Neural cell (in vitro differentiated cells): Measurements from ENCODE around the gene BTBD17. TPM values are rescaled to one million over a fixed set of nuclear protein-coding genes. Genes with fewer than 3 reads are reported as not detected.

Source experiments
- H2AFZ ChIP-seq: fragments of 200-600, 300-800 bp; sonication (generic), shearing (Covaris generic); 2 replicates; pipeline ENCODE4 v1.6.0; 2014; ENCODE audit warnings: low read depth, mild to moderate bottlenecking, antibody characterized with exemption, low read length, moderate library complexity
- H3F3A ChIP-seq: fragments of 200-600 bp; shearing (Covaris generic); 2 replicates; pipeline ENCODE4 v1.6.1; 2016; ENCODE audit warnings: mild to moderate bottlenecking, moderate library complexity, mixed read lengths, antibody characterized with exemption, low read length; ENCODE audit not compliant: insufficient read depth, poor library complexity, severe bottlenecking
- H3K27ac ChIP-seq: fragments of 200-600, 300-800 bp; sonication (generic), shearing (Covaris generic); 2 replicates; pipeline ENCODE4 v1.5.1; 2014; ENCODE audit warnings: mild to moderate bottlenecking, low read length, moderate library complexity
- H3K27me3 ChIP-seq: fragments of 300-800, 200-600 bp; sonication (generic), shearing (Covaris generic); 2 replicates; pipeline ENCODE4 v1.6.0; 2014; ENCODE audit warnings: mild to moderate bottlenecking, low read depth, low read length, moderate library complexity; ENCODE audit not compliant: insufficient read depth
- H3K36me3 ChIP-seq: fragments of 300-800, 200-600 bp; sonication (generic), shearing (Covaris generic); 2 replicates; pipeline ENCODE4 v1.5.1; 2014; ENCODE audit warnings: mild to moderate bottlenecking, antibody characterized with exemption, low read length, moderate library complexity; ENCODE audit not compliant: insufficient read depth
- H3K4me2 ChIP-seq: fragments of 300-800, 200-600 bp; sonication (generic), shearing (Covaris generic); 2 replicates; pipeline ENCODE4 v1.6.0; 2014; ENCODE audit warnings: mild to moderate bottlenecking, low read length
- H3K4me3 ChIP-seq: fragments of 300-800, 200-600 bp; sonication (generic), shearing (Covaris generic); 2 replicates; pipeline ENCODE4 v1.5.1; 2014; ENCODE audit warnings: mild to moderate bottlenecking, low read length, moderate library complexity
- H3K79me2 ChIP-seq: fragments of 200-600 bp; shearing (Covaris generic); replicated peaks from 2 replicates; pipeline ENCODE4 v1.6.0; 2014; ENCODE audit warnings: mild to moderate bottlenecking, low read length, moderate library complexity; ENCODE audit not compliant: insufficient read depth
- H3K9ac ChIP-seq: fragments of 300-800, 200-600 bp; sonication (generic), shearing (Covaris generic); 2 replicates; pipeline ENCODE4 v1.6.1; 2016; ENCODE audit warnings: mild to moderate bottlenecking, low read length, mixed read lengths
- H3K9me2 ChIP-seq: fragments of 200-600 bp; shearing (Covaris generic); 2 replicates; pipeline ENCODE4 v1.6.1; 2016; ENCODE audit warnings: mild to moderate bottlenecking, low read length, mixed read lengths; ENCODE audit not compliant: insufficient read depth
- H3K9me3 ChIP-seq: fragments of 200-600, 300-800 bp; sonication (generic), shearing (Covaris generic); 2 replicates; pipeline ENCODE4 v1.6.1; 2016; ENCODE audit warnings: mild to moderate bottlenecking, mixed run types, low read length, moderate library complexity, mixed read lengths
- H4K20me1 ChIP-seq: fragments of 200-600 bp; shearing (Covaris generic); 2 replicates; pipeline ENCODE4 v1.6.1; 2016; ENCODE audit warnings: mild to moderate bottlenecking, mixed run types; ENCODE audit not compliant: insufficient read depth
- EP300 ChIP-seq: fragments of 450-650 bp; conservative IDR thresholded peaks from 2 replicates; pipeline ENCODE4 v1.6.1; 2014; ENCODE audit warnings: antibody characterized with exemption, mild to moderate bottlenecking, moderate library complexity; ENCODE audit not compliant: poor library complexity, severe bottlenecking
- EZH2 ChIP-seq: fragments of 200-600, 300-800 bp; shearing (Covaris generic), sonication (generic); IDR thresholded peaks from 2 replicates; pipeline ENCODE4 v1.6.1; 2014; ENCODE audit warnings: antibody characterized with exemption, low read length, borderline replicate concordance, mild to moderate bottlenecking; ENCODE audit not compliant: insufficient read depth, poor library complexity, severe bottlenecking
- MXI1 ChIP-seq: fragments of 450-650 bp; conservative IDR thresholded peaks from 2 replicates; pipeline ENCODE4 v1.6.1; 2014; ENCODE audit warnings: antibody characterized with exemption, mild to moderate bottlenecking; ENCODE audit not compliant: poor library complexity, severe bottlenecking
- POLR2AphosphoS5 ChIP-seq: IDR thresholded peaks from 2 replicates; pipeline ENCODE4 v1.6.1; 2012
- RAD21 ChIP-seq: fragments of 450-650 bp; conservative IDR thresholded peaks from 2 replicates; pipeline ENCODE4 v1.6.1; 2014; ENCODE audit warnings: antibody characterized with exemption, mild to moderate bottlenecking, moderate library complexity
- SMC3 ChIP-seq: fragments of 450-650 bp; conservative IDR thresholded peaks from 2 replicates; pipeline ENCODE4 v1.6.1; 2014; ENCODE audit warnings: antibody characterized with exemption, mild to moderate bottlenecking, moderate library complexity; ENCODE audit not compliant: poor library complexity
- TAF1 ChIP-seq: IDR thresholded peaks from 2 replicates; pipeline ENCODE4 v1.6.1; 2012; ENCODE audit warnings: low read depth
- polyA plus RNA-seq: library from polyadenylated mRNA; depleted of rRNA; stranded (reverse); fragments of >200 nt; gene quantifications from 2 replicates; pipeline ENCODE4 v1.2.3, GENCODE V29; 2014
- TF ChIP-seq, protein P1 (sequence below): fragments of 450-650 bp; IDR thresholded peaks from 2 replicates; pipeline ENCODE4 v1.5.1; 2014; ENCODE audit warnings: antibody characterized with exemption, mild to moderate bottlenecking, moderate library complexity; ENCODE audit not compliant: poor library complexity, severe bottlenecking
- TF ChIP-seq, protein P2 (sequence below): IDR thresholded peaks from 2 replicates; pipeline ENCODE4 v1.6.1; 2012; ENCODE audit warnings: borderline replicate concordance

Gene BTBD17
- polyA plus RNA-seq, 1 donor from 2014 or later = 5.3 TPM

DNA sequence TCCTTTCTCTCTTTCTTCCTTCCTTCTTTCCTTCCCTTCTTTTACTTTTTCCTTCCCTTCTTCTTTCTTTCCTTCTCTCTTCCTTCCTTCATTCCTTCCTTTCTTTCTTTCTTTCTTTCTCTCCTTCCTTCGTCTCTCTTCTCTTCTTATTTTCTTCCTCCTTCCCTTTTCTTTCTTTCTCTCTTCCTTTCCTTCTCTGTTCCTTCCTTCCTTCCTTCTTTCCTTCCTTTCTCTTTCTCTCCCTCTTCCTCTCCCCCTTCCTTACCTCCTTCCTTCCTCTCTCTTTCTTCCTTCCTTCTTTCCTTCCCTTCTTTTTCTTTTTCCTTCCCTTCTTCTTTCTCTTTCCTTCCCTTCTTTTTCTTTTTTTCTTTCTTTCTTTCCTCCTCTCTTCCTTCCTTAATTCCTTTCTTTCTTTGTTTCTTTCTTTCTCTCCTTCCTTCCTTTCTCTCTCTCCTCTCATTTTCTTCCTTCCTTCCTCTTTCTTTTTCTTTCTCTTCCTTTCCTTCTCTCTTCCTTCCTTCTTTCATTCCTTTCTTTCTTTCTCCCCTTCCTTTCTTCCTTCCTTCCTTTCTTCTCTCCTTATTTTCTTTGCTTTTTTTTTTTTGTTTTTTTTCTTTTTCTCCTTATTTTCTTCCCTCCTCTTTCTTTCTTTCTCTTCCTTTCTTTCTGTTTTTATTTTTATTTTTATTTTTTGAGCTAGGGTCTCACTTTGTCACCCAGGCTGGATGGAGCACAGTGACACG lies 28.4 kb upstream of the BTBD17 start:
- Histone ChIP-seq H3K9ac (no peak overlapping the region), H3K79me2 (no peaks in the 10 kb centered on the region), H3K4me3 (no peak overlapping the region), H3K4me2 (no peak overlapping the region), H3F3A (no peaks in the 10 kb centered on the region), H4K20me1 (no peaks in the 10 kb centered on the region), H3K36me3 (no peaks in the 10 kb centered on the region), H3K27me3 (no peaks in the 10 kb centered on the region), H3K27ac (no peak overlapping the region), H3K9me2 (no peaks in the 10 kb centered on the region), H3K9me3 (no peaks in the 10 kb centered on the region), H2AFZ (no peak overlapping the region)
- TF ChIP-seq POLR2AphosphoS5 = no peak
- TF ChIP-seq MXI1 = no peak
- TF ChIP-seq, protein P1, sequence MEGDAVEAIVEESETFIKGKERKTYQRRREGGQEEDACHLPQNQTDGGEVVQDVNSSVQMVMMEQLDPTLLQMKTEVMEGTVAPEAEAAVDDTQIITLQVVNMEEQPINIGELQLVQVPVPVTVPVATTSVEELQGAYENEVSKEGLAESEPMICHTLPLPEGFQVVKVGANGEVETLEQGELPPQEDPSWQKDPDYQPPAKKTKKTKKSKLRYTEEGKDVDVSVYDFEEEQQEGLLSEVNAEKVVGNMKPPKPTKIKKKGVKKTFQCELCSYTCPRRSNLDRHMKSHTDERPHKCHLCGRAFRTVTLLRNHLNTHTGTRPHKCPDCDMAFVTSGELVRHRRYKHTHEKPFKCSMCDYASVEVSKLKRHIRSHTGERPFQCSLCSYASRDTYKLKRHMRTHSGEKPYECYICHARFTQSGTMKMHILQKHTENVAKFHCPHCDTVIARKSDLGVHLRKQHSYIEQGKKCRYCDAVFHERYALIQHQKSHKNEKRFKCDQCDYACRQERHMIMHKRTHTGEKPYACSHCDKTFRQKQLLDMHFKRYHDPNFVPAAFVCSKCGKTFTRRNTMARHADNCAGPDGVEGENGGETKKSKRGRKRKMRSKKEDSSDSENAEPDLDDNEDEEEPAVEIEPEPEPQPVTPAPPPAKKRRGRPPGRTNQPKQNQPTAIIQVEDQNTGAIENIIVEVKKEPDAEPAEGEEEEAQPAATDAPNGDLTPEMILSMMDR = no peak
- TF ChIP-seq EZH2 = no peak
- TF ChIP-seq, protein P2, sequence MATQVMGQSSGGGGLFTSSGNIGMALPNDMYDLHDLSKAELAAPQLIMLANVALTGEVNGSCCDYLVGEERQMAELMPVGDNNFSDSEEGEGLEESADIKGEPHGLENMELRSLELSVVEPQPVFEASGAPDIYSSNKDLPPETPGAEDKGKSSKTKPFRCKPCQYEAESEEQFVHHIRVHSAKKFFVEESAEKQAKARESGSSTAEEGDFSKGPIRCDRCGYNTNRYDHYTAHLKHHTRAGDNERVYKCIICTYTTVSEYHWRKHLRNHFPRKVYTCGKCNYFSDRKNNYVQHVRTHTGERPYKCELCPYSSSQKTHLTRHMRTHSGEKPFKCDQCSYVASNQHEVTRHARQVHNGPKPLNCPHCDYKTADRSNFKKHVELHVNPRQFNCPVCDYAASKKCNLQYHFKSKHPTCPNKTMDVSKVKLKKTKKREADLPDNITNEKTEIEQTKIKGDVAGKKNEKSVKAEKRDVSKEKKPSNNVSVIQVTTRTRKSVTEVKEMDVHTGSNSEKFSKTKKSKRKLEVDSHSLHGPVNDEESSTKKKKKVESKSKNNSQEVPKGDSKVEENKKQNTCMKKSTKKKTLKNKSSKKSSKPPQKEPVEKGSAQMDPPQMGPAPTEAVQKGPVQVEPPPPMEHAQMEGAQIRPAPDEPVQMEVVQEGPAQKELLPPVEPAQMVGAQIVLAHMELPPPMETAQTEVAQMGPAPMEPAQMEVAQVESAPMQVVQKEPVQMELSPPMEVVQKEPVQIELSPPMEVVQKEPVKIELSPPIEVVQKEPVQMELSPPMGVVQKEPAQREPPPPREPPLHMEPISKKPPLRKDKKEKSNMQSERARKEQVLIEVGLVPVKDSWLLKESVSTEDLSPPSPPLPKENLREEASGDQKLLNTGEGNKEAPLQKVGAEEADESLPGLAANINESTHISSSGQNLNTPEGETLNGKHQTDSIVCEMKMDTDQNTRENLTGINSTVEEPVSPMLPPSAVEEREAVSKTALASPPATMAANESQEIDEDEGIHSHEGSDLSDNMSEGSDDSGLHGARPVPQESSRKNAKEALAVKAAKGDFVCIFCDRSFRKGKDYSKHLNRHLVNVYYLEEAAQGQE = no peak
- no peak for TF ChIP-seq TAF1
- no peak for TF ChIP-seq EP300
- TF ChIP-seq SMC3 = no peak
- no peak for TF ChIP-seq RAD21

DNA sequence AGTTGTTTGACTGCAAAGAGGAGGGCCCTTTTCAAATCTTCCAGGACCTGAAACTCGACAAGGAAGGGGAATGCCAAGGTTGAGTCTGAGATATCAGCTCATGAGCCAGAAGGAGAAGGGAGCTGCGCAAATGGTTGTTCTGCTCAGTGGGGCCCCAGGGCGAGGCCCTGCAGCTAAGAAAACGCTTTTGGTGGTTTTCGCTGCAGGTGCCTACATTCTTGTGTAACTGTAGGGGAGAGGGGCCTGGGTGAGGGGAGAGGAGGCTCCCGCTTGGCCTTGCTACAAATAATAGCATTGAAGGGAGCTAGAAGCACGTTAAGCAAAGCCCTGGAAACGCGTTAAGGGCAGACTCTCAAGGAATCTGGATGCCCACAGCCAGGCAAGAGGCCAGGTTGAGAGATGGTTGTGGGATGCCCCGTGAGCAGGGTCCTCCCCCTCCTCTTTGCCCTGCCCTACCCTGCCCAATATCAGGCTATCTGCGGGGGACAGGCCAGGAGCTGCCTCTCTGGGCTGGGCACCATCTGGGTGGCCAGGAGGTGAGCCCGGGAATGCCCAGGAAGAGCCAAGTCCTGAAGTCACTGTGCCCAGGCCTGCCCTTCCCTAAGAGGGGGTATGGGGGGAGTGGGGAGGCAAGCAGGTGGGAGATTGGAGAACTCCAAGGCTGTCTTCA lies 27.6 kb upstream of the BTBD17 start:
- Histone ChIP-seq H3K4me2 (no peak overlapping the region), H3K9me3 (no peaks in the 10 kb centered on the region), H3K27me3 (no peaks in the 10 kb centered on the region), H2AFZ (no peak overlapping the region), H3K36me3 (no peaks in the 10 kb centered on the region), H3K27ac (no peak overlapping the region), H3K4me3 (no peak overlapping the region), H3K9me2 (no peaks in the 10 kb centered on the region), H3K79me2 (no peaks in the 10 kb centered on the region), H3K9ac (no peak overlapping the region), H3F3A (no peaks in the 10 kb centered on the region), H4K20me1 (no peaks in the 10 kb centered on the region)
- no peak for TF ChIP-seq RAD21
- TF ChIP-seq, protein P1 = no peak
- no peak for TF ChIP-seq EZH2
- no peak for TF ChIP-seq EP300
- TF ChIP-seq TAF1 = no peak
- TF ChIP-seq POLR2AphosphoS5 = no peak
- no peak for TF ChIP-seq MXI1
- no peak for TF ChIP-seq SMC3
- TF ChIP-seq, protein P2 = no peak
